Heart left ventricle (tissue), 13 donors: ENCODE measurements around the gene CSTPP1.

Experiments
- POLR2A ChIP-seq, 2 donors: fragments of 450-650 bp; IDR thresholded peaks; one replicate each; pipeline ENCODE4 v1.6.1; 2017; ENCODE audit warnings: antibody characterized with exemption in 2 of 2, mild to moderate bottlenecking in 2 of 2, moderate library complexity in 2 of 2
- TF ChIP-seq, protein P1 (sequence below), 12 donors: fragments of 200-600 bp; sonication (generic) in 4 of 12; IDR thresholded peaks; one replicate each; pipeline versions ENCODE4 v1.5.0 to v1.8.0; 2018 to 2022; ENCODE audit warnings: antibody characterized with exemption in 12 of 12, mild to moderate bottlenecking in 5 of 12
- donor health status: ischemic (EF 13 %, LVEDD 7.1; RV severe dilation, severe dysfunction).
- donor health status: DM: no; HTN: yes; CAD: no.
- donor health status: DM: no; HTN: no; CAD: no.
- donor health status: ischemic (EF 25% LVEDD 6.9; RV normal size, moderate dysfunction).
- donor health status: ischemic (EF 25% LVEDD 5.7; RV mildly dilated, moderate dysfunction).
- donor health status: ischemic (EF 35%, LVEDD 5.7; RV mildly dilated, moderate dysfunction).
- donor health status: nonischemic (EF 11% LVEDD 7.7; RV severe dilation, severe dysfunction).
- donor health status: DM: yes; HTN: yes; CAD: no.
- donor health status: PGD.
- donor health status: ischemic (EF 29% LVEDD 5.4; RV normal size, mild dysfunction).
- donor health status: nonischemic (EF 23%, LVEDD 6.1; RV moderate dilation, normal function).

DNA sequence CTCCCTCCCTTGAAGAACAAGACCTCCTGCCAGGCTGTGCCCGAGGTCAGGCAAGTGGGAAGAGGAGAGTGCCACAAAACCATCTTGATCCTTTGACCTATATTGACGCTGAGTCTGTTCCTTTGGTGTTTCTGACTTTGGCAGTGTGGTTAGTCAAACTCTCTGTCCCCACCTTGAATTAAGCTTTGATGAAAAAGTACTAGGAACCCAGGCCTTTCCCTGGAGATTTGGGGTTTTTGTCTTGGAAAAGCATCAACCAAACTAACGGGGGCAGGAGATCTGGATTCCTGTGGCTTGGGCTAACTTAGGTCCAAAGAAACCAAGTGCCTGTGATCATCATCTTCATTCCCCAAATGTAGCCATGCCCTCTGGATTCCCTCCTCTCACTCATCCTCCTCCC lies 199.8 kb downstream of the CSTPP1 start:
- TF ChIP-seq, protein P1, sequence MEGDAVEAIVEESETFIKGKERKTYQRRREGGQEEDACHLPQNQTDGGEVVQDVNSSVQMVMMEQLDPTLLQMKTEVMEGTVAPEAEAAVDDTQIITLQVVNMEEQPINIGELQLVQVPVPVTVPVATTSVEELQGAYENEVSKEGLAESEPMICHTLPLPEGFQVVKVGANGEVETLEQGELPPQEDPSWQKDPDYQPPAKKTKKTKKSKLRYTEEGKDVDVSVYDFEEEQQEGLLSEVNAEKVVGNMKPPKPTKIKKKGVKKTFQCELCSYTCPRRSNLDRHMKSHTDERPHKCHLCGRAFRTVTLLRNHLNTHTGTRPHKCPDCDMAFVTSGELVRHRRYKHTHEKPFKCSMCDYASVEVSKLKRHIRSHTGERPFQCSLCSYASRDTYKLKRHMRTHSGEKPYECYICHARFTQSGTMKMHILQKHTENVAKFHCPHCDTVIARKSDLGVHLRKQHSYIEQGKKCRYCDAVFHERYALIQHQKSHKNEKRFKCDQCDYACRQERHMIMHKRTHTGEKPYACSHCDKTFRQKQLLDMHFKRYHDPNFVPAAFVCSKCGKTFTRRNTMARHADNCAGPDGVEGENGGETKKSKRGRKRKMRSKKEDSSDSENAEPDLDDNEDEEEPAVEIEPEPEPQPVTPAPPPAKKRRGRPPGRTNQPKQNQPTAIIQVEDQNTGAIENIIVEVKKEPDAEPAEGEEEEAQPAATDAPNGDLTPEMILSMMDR (IDR thresholded peaks at IDR 0.05) = no peak
- no peak for TF ChIP-seq POLR2A (IDR thresholded peaks at IDR 0.05)
